Measurements from ENCODE around the gene ATM.
"Not testable (repeated sequence)": the region's sequence is repeated elsewhere in the genome, so short reads cannot be mapped to it uniquely, and the experiment has no call there.

ATM gene

DNA sequence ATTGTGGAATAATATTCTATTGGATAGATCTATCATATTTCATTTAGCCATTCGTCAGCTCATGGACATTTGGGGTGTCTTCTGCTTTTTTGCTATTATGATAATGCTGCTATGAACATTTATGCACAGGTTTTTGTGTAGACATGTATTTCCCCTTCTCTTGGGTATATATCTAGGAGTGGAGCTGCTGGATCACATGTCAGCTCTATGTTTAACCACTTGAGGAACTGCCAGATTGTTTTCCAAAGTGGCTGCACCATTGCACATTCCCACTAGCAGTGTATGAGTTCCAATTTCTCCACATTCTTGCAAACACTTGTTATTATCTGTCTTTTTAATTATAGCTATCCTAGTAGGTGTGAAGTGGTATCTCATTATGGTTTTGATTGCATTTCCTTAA, 169.5 kb downstream of the ATM start:
- H3K4me3 ChIP-seq (ENCODE audit: low read depth, low read length): no peak overlapping the region
- DNase-seq (ENCODE audit: low read depth): no peak
- TF ChIP-seq, protein P1, sequence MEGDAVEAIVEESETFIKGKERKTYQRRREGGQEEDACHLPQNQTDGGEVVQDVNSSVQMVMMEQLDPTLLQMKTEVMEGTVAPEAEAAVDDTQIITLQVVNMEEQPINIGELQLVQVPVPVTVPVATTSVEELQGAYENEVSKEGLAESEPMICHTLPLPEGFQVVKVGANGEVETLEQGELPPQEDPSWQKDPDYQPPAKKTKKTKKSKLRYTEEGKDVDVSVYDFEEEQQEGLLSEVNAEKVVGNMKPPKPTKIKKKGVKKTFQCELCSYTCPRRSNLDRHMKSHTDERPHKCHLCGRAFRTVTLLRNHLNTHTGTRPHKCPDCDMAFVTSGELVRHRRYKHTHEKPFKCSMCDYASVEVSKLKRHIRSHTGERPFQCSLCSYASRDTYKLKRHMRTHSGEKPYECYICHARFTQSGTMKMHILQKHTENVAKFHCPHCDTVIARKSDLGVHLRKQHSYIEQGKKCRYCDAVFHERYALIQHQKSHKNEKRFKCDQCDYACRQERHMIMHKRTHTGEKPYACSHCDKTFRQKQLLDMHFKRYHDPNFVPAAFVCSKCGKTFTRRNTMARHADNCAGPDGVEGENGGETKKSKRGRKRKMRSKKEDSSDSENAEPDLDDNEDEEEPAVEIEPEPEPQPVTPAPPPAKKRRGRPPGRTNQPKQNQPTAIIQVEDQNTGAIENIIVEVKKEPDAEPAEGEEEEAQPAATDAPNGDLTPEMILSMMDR (IDR thresholded peaks at IDR 0.05; ENCODE audit: low read depth, low read length, missing control alignments): no peak

DNA sequence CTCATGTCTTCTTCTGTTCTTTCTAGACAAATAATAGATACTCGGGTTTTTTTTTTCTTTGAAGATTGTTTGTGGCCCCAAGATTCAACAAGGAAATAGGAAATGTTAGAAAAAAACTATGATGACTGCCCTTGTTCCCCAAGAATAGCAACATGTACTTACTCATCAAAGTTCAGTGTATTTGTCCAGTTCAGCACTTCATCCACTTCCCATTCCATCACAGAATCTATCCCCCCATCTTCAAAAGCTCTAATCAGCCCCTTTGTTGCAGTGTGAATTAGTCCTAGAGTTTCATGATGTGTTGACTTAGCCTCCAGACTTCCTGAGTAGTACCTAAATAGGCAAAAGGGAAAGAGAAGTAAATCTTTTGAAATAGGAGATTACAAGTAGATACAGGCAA, 170.2 kb downstream of the ATM start:
- no peak overlapping the region for H3K4me3 ChIP-seq (ENCODE audit: low read depth, low read length)
- TF ChIP-seq, protein P1 (IDR thresholded peaks at IDR 0.05; ENCODE audit: low read depth, low read length, missing control alignments): no peak
- DNase-seq (ENCODE audit: low read depth): no peak

DNA sequence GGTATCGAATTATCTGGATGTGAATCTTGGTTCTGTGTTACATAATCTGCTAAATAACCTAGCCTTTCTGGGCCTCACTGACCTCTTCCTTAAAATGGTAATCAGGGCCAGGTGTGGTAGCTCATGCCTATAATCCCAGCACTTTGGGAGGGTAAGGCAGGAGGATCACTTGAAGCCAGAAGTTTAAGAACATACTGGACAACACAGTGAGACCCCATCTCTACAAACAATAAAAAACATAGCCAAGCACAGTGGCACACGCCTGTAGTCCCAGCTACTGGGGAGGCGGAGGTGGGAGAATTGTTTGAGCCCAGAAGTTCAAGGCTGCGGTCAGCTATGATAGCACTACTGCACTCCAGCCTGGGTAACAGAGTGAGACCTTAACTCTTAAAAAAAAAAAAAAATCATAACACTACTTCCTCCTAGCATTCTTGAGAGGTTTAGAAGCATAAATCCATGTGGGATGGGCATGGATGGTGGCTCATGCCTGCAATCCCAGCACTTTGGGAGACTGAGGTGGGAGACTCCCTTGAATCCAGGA, 171.9 kb downstream of the ATM start:
- DNase-seq (ENCODE audit: low read depth): no peak
- TF ChIP-seq, protein P1 (IDR thresholded peaks at IDR 0.05; ENCODE audit: low read depth, low read length, missing control alignments): no peak
- no peak overlapping the region for H3K4me3 ChIP-seq (ENCODE audit: low read depth, low read length)

DNA sequence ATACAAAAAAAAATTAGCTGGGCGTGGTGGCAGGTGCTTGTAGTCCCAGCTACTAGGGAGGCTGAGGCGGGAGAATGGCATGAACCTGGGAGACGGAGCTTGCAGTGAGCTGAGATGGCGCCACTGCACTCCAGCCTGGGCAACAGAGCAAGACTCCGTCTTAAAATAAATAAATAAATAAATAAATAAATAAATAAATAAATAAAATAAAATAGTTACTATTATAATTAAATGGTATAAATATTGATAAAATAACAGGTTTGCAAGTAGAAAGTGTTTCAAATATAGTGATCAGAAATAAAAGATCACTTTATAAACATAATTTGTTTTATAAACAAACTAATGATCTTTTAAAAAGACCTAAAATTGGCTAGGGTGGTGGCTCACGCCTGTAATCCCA, 173.8 kb downstream of the ATM start:
- not testable (repeated sequence) for H3K4me3 ChIP-seq (ENCODE audit: low read depth, low read length); DNase-seq (ENCODE audit: low read depth)

DNA sequence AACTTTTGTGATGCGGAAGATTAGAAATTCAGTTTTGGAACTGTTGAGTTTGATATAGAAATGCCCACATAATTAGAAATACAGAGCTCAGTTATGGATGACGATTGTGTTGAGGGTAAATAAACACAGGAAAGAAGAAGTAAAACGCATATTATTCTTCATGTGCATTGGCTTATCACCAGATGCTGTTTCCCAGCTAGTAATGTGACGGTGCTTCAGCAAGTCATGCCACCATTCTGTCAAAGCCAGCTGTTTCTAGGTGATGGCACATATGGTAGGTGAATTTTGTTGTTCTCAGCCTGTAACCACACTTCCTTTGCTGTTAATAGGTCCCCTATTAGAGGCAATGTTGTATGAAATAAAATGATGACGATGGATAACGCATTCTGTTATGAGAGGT, 175.6 kb downstream of the ATM start:
- TF ChIP-seq, protein P1 (IDR thresholded peaks at IDR 0.05; ENCODE audit: low read depth, low read length, missing control alignments): no peak
- DNase-seq (ENCODE audit: low read depth): no peak
- no peak overlapping the region for H3K4me3 ChIP-seq (ENCODE audit: low read depth, low read length)

DNA sequence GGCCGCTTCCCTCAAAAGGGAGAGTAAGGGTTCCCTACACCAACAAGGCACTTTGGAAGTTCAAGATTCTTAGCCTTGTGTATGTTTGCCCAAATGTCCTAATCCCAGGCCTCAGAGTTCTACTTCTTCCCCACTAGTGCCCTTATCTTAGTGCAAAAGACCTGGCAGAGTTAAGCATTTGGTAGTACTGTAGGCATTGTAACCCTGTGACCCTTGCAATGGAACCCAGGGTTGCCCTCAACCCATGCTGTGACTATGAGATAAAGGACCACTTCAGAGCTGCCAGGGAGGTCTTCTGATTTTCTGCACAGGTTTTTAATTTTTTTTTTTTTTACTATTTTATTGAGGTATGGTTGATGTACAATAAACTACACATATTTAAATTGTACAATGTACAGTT, 179.4 kb downstream of the ATM start:
- TF ChIP-seq, protein P1 (IDR thresholded peaks at IDR 0.05; ENCODE audit: low read depth, low read length, missing control alignments): no peak
- H3K4me3 ChIP-seq (ENCODE audit: low read depth, low read length): no peak overlapping the region

DNA sequence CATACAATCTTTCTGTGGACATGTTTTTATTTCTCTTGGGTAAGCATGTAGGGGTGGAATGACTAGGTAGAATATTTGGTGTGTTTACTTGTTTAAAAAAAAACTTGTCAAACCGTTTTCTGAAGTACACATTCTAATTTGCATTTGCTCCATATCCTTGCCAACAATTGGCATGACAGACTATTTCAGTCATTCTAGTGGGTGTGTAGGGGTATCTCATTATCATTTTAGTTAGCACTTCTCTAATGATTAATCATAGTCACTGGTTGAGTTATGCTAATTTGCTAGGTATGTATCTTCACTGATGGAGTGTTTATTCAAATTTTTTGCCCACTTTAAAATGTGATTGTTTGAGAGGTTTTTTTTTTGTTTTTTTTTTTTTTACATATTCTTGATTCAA, 180.2 kb downstream of the ATM start:
- H3K4me3 ChIP-seq (ENCODE audit: low read depth, low read length): no peak overlapping the region
- DNase-seq (ENCODE audit: low read depth): no peak
- TF ChIP-seq, protein P1 (IDR thresholded peaks at IDR 0.05; ENCODE audit: low read depth, low read length, missing control alignments): no peak

More for the DNA sequence above, 179.4 kb downstream of the ATM start:
- DNase-seq (ENCODE audit: low read depth): no peak
